Gastroesophageal sphincter (tissue), 3 donors: Measurements from ENCODE around the gene RPS5.
"Not testable (repeated sequence)": the region's sequence is repeated elsewhere in the genome, so short reads cannot be mapped to it uniquely, and the experiment has no call there.

Experiments
- CTCF ChIP-seq, 4 experiments: fragments of 200-600 bp in 2 of 4; fragments of 450-650 bp in 2 of 4; sonication (generic) in 1 of 4; IDR thresholded peaks; one replicate each; pipeline ENCODE4 v1.5.1; 2017 to 2019; ENCODE audit warnings: antibody characterized with exemption in 4 of 4, mild to moderate bottlenecking in 2 of 4, moderate library complexity in 2 of 4
- POLR2A ChIP-seq, 2 donors: fragments of 450-650 bp; IDR thresholded peaks; one replicate each; pipeline ENCODE4 v1.6.1; 2017; ENCODE audit warnings: antibody characterized with exemption in 2 of 2, mild to moderate bottlenecking in 2 of 2, moderate library complexity in 1 of 2

- not testable (repeated sequence) for TF ChIP-seq CTCF, POLR2A (IDR thresholded peaks at IDR 0.05)
Observed at GRCh38 chr19:58348080-58348479, 39.0 kb upstream of the RPS5 start.
